A549 (cell line): ENCODE data around the gene PEX3.

Source experiments
- ELK1 ChIP-seq: fragments of 150-350 bp; IDR thresholded peaks from 2 replicates; pipeline ENCODE4 v1.6.1; 2014; ENCODE audit warnings: low read depth, mild to moderate bottlenecking, low read length
- EP300 ChIP-seq, 2 experiments: fragments of >200 bp; sonication (Bioruptor Twin); formaldehyde crosslinking; IDR thresholded peaks; 2 replicates in 1 of 2; 3 replicates in 1 of 2; pipeline ENCODE4 v1.6.1; 2016 to 2017
- REST ChIP-seq: fragments of 200-600 bp; sonication (generic); IDR thresholded peaks from 2 replicates; pipeline ENCODE4 v1.6.1; 2016; ENCODE audit warnings: antibody characterized with exemption, mild to moderate bottlenecking, moderate library complexity

- TF ChIP-seq ELK1 (no peak), EP300 (IDR thresholded peaks at IDR 0.05) (no peak), REST (no peak)
Measured at GRCh38 chr6:143501851-143502250, 51.2 kb downstream of the PEX3 start.
